T-helper 9 cell (primary cell): ENCODE measurements around the gene NEU1.
A peak's percentile ranks its signal among the peaks of the same experiment; 100 is the strongest.
"Not testable (repeated sequence)": the region's sequence is repeated elsewhere in the genome, so short reads cannot be mapped to it uniquely, and the experiment has no call there.

Experiments
- DNase-seq: peaks from one replicate; pipeline ENCODE4 v3.0.0-alpha.2; 2020
- total RNA-seq, 2 donors: gene quantifications; one replicate each; lab custom pipeline; 2026; lab: John Stamatoyannopoulos, UW

Gene NEU1
- 61.0 to 226 reads per million in 2 donors for total RNA-seq

DNA sequence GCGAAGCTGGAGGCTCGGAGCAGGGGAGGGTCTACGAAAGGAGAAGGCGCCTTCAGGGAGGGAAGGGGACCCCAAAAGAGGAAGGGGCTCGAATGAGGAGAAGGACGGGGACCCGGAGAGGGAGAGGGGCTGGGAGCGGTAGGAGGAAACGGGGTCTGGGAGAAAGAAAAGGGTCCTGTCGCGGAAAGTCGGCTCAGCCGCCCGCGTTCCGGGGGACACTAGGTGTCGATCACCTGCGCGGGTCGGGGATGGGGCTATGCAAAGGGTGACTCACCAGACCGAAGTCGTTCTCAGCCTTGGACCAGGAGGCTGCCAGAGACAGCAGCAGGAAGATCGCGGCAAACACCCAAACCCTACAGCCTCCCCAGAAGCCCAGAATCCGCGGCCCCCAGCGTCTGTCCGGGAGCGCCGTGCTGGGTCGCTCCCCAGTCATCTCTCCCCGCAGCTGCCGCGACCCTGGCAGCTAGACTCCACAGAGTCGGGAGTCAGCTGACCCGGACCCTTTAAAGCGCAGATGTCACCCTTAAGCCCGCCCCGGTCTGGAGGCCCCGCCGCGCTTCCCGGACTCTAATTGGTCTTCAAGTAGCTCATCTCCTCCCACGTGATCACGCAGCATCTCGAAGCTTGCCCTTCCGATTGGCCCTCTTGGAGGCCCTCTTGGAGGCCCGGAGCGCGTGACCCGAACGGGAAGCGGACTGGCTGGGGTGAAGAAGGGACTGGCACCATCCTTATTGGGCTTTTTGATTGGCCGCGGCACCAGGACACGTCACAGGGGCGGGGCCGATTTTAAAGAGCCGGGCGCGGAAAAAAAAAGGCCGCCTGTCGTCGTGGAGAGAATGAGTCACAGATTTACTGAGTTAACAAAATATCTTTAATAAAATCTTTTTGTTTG is at the start of gene NEU1:
Gene NEU1, minus strand, starts transcription at position 478 of the 892 bp plus-strand sequence. Its CDS starts 45 bp downstream, at position 433.
- DNase-seq: peak; percentile 98

DNA sequence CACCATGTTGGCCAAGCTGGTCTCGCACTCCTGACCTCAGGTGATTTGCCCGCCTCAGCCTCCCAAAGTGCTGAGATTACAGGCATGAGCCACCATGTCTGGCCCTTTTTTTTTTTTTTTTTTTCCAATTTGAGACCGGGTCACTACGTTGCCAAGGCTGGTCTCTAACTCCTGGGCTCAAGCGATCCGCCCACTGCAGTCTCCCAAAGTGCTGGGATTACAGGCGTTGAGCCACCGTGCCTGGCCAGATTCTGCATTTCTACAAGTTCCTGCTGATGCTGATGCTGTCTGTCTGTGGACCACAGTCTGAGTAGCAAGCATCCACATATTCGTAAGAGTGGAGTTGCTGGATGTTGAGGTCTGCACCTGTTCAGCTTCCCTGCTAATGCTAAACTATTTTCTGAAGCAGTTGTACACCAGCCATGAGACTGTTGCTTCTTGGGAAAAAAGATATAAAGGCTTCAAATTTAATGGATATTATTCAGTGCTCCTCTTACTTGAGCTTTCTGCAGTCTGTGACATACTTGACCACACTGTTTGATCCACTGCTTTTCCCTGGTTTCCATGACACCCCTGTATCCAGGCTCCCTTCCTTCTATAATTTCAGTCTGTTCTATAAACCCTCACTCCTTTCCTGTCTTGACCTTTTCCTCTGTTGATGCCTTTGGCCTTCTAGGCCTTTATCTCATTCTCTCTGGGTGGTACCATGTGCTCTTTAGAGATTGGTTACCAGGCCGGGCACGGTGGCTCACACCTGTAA is 49.4 kb upstream of the NEU1 start:
- no peak for DNase-seq

DNA sequence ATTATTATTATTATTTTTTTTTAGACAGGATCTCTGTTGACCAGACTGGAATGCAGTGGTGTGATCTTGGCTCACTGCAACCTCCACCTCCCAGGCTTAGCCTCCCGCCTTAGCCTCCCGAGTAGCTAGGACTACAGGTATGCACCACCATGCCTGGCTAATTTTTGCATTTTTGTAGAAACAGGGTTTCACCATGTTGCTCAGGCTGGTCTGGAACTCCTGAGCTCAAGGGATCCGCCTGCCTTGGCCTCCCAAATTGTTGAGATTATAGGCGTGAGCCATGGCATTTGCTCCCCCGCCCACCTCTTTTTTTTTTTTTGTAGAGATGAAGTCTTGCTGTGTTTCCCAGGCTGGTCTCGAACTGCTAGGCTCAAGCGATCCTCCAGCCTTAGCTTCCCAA is 46.7 kb upstream of the NEU1 start:
- DNase-seq: not testable (repeated sequence)

DNA sequence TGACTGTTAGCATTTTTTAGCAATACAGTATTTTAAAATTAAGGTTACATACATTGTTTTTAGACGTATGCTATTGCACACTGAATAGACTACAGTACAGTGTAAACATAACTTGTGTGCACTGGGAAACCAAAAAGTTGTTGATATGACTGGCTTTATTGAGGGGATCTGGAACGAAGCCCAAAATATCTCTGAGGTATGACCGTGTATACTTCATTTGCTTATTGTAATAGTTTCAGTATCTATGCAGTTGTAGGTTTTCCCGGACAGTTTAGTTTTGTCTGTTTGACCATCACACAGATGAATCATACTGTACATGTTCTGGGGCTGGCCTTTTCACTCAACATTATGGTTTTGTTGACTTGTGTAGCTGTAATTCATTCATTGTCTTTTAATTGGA is 46.2 kb upstream of the NEU1 start:
- DNase-seq: no peak

DNA sequence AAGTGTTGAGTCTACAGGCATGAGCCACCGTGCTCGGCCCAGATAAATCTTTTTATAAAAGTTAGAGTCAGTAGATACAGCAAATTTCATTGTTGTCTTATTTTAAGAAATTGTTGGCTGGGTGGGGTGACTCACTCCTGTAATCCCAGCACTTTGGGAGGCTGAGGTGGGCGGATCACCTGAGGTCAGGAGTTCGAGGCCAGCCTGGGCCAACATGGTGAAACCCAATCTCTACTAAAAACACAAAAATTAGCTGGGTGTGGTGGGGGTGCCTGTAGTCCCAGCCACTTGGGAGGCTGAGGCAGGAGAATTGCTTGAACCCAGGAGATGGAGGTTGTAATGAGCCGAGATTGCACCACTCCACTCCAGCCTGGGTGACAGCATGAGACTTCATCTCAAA is 45.6 kb upstream of the NEU1 start:
- not testable (repeated sequence) for DNase-seq

DNA sequence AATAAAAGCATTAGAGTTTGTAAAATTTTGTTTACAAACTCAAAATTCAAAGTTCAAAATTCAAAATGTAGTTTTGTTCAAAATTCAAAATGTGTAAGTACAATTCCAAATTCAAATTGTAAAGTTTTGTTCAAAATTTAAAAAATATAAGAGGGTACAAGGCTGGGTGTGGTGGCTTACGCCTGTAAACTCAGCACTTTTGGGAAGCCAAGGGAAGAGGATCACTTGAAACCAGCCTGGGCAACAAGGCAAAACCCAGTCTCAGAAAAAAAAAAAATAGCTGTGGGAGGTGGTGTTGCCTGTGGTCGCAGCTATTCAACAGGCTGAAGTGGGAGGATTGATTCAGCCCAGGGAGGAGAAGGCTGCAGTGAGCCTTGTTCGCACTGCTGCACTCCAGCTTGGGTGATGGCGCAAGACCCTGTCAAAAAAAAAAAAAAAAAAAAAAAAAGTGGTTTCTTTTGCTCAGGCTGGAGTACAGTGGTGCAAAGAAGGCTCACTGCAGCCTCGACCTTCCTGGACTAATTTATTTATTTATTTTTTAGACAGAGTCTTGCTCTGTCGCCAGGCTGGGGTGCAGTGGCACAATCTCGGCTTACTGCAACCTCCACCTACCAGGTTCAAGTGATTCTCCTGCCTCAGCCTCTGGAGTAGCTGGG is 44.7 kb upstream of the NEU1 start:
- no peak for DNase-seq

DNA sequence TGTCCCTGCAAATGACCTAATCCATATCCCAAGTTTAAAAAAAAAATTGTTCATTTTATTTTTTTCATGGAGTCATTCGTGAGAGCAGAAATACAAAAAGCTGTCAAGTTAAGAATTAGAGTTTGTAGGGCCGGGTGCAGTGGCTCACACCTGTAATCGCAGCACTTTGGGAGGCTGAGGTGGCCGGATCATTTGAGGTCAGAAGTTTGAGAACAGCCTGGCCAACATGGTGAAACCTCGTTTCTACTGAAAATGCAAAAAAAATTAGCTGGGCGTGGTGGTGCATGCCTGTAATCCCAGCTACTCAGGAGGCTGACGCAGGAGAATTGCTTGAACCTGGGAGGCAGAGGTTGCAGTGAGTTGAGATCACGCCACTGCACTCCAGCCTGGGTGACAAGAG is 44.1 kb upstream of the NEU1 start:
- DNase-seq: not testable (repeated sequence)

DNA sequence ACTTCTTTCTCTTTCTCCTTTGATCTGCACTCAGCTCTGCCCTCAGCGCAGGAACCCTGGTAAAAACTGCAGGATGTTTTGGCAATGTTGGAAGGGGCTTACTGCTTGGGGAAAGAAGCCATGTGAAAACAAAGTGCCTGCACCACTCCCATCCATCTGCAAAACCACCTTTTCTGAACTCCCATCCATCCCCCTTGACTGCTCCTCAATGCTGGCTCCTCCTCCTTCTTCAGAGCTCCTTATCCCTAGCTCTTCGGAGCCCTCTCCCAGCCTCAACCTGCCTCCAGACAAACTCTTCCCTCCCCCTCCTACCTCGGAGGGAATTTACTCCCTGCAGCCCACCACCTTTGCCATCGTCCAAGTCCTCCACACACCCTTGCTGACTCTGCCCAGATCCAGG is 43.5 kb upstream of the NEU1 start:
- DNase-seq: no peak

DNA sequence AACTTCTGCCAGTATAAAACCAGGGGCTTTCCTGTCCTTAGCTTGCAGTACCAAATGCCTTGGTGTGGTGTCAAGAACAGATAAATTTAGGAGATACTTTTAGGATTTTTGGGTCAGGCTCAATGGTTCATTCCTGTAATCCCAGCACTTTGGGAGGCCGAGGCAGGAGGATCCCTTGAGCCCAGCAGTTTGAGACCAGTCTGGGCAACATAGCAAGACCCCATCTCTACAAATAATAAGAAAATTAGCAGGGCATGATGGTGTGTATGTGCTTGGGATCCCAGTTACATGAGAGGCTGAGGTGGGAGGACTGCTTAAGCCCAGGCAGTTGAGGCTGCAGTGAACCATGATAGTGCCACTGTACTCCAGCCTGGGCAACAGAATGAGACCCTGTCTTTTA is 42.4 kb upstream of the NEU1 start:
- no peak for DNase-seq

DNA sequence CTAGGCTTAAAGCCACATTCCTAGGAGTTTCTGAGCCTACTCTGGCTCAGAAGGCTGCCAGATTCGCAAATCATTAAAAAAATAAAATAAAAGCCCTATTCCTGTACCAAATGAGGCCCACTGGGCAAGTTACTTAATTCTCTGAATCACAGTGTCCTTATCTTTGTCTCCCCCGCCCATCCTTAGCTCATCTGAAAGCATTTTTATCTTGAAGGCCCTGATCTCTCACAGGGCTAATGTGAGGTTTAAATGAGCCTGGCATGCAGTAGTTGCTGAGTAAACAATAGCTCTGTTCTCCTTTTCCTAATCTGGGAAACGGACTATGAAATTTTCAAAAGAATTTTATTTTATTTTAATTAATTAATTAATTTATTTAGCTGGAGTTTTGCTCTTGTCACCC is 41.3 kb upstream of the NEU1 start:
- no peak for DNase-seq

DNA sequence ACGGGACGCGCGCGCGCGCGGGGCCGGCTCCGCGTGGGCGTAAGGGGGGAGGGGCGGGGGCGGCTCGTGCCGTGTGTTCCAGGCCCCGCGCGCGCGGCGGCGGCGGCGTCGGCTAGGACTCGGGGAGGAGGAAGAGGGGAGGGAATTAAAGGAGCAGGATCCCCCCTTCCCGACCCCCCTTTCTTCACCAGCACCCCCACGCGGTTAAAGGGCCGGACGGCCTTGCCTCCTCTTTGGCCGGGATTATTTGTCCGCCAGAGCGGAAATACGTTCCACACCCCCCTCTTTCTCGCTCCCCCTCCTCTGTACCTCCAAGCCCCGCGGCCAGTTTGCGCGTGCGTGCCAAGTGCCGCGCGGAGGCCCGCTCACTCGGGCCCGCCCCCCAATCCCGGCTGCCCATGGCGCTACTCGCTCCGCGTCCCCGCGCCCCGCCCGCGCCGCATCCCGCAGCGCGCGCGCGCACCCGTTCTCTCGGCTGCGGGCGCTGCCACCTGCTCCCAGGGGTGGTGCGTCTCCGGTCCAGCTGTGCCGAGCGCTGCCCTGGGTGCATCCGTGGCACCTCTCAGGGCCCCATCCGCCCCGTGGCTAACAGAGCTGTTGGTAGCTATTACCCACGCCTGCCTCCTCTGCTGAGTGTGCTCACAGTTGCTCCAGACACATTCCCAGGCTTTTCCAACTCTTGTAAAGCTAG is 39.5 kb upstream of the NEU1 start, which contains the start of gene ZBTB12:
Gene ZBTB12, minus strand, starts transcription at position 134 of the 691 bp plus-strand sequence. CDS start 781 bp downstream, outside the sequence.
- peak; percentile 74 for DNase-seq

DNA sequence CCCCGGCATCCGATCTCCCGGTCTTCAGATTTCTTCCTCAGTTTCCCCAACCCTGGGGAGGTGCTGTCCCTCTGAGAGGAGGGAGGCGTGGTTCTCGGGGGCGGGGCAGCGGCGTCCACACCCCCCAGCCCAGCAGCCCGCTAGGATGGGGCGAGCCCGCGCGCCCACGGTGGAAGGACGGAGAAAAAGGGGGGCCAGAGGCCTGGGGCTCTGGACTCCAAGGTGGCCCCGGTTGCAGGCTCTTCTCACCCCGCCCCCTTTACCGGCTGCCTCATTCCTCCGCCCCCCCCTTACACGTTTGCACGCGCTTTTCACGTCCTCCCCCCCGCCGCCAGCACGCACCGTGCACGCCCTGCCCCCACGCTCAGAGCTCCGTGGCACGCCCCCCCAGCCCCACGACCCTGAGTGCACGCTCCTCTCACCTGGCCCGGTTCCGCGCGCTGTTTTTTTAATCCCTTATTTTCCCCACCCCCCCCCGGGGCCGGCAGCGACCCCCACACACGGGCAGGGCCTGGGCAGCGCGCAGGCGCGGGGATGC is 38.9 kb upstream of the NEU1 start:
- DNase-seq: peak; percentile 54

DNA sequence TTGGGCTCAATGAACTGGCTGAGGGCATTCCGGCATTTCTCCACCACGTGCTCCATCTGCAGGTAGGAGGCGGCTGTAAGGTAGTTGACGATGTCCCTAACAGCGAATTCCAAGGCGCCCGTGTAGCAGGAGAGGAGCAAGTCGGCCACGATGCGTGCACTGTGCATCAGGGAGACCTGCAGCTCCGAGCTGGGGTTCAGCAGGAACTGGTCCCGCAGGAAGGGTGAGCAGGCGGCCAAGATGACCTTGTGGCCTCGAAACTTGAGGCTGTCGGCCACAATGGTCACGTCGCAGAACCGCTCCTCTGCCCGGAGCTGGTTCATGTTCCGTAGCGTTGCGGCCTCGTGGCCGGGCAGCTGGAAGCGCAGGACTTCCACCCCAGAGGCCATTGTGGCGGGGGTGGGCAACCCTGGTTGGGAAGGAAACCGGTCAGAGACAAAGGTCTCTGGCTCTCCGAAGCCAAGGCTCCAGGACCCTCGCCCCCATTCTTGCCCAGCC is 38.3 kb upstream of the NEU1 start:
- no peak for DNase-seq

DNA sequence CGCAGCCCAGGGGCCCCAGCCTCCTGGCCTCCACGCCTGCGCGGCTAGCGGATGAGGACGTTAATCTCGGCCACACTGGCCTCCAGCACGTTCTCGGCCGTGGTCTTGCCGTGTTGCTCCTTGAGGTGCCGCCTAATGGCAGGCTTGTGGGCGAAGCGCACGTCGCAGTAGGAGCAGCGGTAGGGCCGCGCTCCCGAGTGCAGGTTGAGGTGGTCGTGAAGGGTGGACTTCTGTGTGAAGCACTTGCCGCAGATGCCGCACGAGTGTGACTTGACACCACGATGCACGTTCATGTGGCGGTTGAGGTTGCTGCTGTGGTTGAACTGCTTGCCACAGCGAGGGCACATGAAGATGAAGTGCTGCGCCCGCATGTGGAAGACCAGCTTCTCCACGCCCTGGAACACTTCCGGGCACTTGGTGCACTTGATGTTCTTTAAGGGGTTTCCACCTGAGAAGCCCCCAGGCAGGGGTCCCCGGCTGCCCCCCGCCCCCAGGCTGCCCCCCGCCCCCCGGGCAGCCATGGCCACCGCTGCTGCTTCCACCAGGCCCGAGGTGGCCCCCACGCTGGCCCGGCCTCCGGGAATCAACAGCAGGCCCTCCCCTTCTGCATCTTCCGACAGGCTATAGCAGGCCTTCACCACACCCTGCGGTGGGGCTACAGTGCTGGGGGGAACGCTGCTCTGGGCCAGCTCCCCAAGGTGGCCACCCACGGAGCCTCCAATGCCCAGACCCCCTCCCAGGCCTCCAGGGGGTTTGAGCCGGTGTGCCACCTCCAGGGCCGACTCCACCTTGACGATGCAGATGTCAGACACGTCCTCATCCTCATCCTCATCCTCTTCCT is 37.5 kb upstream of the NEU1 start:
- DNase-seq: no peak

DNA sequence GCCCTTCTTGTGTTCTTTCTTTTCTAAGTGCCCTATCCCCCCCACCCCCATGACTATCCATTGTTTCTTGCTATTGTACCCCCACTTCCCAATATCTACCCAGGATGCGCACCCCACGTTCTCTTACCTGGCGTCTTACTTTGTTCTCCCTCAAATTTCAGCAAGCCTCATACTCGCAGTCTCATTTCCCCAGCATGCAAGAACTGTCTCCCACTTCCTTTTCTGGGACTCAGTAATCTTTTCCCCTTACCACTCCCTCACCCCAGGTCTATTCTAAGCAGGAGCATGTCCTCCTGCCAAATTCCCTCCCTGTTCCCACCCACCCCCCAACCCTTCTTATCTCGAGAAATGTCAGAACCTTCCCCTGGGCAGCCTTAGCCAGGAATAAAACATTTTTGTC is 36.6 kb upstream of the NEU1 start:
- DNase-seq: no peak

DNA sequence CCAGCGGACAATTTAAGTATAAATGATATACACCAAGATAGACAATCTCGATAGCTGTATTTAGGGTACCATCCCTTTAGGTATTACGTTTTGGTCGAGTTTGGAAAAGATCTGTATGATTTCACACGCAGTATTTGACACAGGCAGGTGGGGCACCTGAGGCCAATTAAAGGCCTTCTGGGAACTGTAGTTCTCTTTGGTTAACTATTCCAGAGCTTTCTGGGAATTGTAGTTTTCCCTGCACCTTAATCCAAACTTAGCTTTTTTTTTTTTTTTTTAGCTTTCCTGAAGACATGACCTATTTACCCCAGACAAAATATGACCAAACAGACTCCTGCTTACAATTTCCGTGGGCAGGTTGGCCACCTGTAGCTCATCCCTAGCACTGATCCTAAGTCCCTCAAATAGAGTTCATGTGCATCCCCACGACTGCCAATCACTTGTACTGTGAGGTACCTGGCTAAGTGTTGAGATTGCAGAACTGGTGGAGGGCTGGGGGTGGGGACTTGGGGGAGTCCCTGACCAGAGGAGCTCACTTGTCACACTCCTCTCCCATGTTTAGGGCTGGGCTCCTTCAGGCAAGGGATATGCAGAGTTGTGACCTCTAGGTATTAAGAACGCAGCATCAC is 35.9 kb upstream of the NEU1 start:
- DNase-seq: no peak

DNA sequence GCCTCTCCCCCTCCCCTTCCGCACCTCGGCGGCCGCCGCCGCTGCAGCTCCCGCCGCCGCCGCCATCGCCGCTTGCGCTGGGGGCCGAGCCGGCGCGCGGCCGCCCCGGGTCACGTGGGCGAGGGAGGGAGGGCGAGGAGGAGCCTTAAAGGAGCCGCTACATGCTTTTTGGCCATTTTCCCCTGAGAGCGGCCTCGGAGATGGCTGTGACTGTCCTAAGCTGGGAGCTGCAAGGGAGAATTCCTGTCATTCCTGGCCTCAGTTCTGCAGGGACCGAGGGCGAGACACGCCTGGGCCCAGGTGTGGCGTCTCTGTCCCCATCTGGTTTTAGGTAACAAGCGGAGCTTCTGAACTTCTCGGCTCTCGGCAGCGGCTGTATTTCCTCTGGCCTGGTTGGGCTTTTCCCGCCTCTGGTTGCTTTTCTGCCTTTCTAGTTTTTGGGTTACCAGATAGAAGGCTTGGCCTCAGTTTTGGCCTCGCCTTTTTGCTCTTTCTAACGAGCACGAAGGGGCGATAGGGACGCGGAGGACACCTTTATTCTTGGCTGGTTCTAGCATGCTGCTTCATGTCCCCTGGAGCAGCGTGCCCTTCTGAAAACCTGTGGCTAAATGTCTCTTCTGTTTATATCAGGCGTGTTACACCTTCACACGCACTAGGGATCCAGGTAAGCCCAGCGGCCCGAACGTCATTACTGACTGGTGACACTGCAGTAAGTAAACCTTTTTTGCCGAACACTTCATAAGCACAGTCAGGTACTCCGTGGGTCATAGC is 35.2 kb upstream of the NEU1 start, which contains the start of gene EHMT2:
Gene EHMT2, minus strand, starts transcription at position 87 of the 771 bp plus-strand sequence. Its CDS starts 21 bp downstream, at position 66.
- DNase-seq: peak; percentile 77

DNA sequence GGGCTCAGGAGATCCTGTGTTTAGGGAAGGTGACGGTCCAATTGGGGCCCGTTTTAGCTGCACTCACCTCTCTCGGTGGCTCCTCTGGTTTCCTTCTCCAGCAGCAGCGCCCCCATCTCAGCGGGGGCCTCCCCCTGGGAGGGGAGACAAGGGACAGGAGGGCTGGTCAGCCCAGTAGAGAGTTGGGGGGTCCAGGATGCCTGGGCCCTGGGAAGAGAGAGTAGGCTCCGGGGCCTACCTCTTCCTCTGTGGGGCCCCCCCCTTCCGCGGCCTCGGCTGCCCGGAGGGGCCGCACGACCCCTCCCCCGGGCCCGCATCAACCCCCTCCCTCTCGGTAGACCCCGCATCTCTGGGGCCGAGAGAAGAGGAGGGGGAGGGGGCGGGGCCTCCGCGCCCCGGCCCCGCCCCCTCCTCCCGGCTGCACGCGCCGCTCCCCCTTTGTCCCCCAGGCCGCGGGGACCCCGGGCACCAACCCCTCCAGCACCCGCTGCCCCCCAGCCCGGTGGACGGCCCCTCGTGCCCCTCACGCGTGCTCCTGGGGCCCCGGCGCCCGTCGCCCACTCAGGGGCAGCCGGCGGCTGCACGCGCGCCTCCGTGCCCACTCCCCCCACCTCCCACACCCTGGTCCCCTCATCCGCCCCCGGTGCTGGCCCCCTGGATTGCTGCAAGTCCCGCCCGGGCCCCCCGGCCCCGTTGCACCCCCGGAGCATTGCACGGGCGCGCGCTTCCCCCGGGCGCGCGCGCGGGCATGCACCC is 34.4 kb upstream of the NEU1 start:
- no peak for DNase-seq

DNA sequence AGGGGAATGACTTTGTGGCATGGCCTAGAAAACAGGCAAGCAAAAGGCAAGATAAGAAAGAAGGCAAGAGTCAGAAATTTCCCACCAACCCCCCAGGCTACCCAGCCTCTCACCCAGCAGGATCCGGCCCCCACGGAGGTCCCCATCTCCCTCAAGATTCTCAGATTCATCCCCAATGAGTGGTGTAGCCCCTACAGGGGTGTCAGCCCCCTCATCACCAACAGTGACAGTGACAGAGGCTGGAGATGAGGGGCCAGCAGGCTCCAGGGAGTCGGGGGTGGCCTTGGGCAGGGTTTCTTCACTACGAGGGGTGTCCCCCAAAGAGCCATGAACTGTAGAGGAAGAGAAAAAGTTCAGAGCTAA is 33.9 kb upstream of the NEU1 start:
- DNase-seq: no peak
